ENCODE results near the gene PIWIL1. TPM values are rescaled to one million over a fixed set of nuclear protein-coding genes. Genes with fewer than 3 reads are reported as not detected.

The PIWIL1 gene
- total and polyA plus RNA-seq, 2 donors (not counting 1 experiment from before 2014, with no cell fraction given): not detected

GRCh38 chr12:130405332-130405731 is 67.6 kb downstream of the PIWIL1 start:
- H3K36me3 ChIP-seq (ENCODE audit: control insufficient read depth, insufficient read depth, low read length): no peaks in the 10 kb centered on the region
- H4K20me1 ChIP-seq (ENCODE audit: control insufficient read depth, extremely low read depth, insufficient read depth, low read length): no peaks in the 10 kb centered on the region
- H3K27me3 ChIP-seq (ENCODE audit: control insufficient read depth, insufficient read depth, low read length): no peaks in the 10 kb centered on the region
- H3K9ac ChIP-seq (ENCODE audit: insufficient read depth, low read length): no peak overlapping the region
- no peaks in the 10 kb centered on the region for H3K9me3 ChIP-seq (ENCODE audit: control insufficient read depth, insufficient read depth, low read depth, low read length)
- H3K4me1 ChIP-seq (ENCODE audit: control insufficient read depth, extremely low read depth, insufficient read depth, low read length): no peaks in the 10 kb centered on the region
- H3K79me2 ChIP-seq (ENCODE audit: control insufficient read depth, insufficient read depth, low read length): no peaks in the 10 kb centered on the region
- DNase-seq (ENCODE audit: low read depth in 2 of 2): no peak
- H3K4me2 ChIP-seq (ENCODE audit: extremely low read depth, insufficient read depth, low read length): no peak overlapping the region
- H3K27ac ChIP-seq (ENCODE audit: insufficient read depth, low read length): no peak overlapping the region
- H2AFZ ChIP-seq (ENCODE audit: low read length): no peak overlapping the region
- no peak for TF ChIP-seq EZH2 (IDR thresholded peaks at IDR 0.05; ENCODE audit: low read length, missing control alignments)
- no peak for TF ChIP-seq CTCF (conservative IDR thresholded peaks at IDR 0.05 in 1 of 2, IDR thresholded peaks at IDR 0.05 in 1 of 2; ENCODE audit: low read depth in 1 of 2, low read length in 2 of 2)
- H3K4me3 ChIP-seq (replicated peaks in 1 of 4; ENCODE audit: control extremely low read depth in 1 of 4, insufficient read depth in 1 of 4, low read depth in 3 of 4, low read length in 4 of 4): no peak overlapping the region

GRCh38 chr12:130412384-130412783 is 74.7 kb downstream of the PIWIL1 start:
- no peaks in the 10 kb centered on the region for H3K9me3 ChIP-seq (ENCODE audit: control insufficient read depth, insufficient read depth, low read depth, low read length)
- H3K4me1 ChIP-seq (ENCODE audit: control insufficient read depth, extremely low read depth, insufficient read depth, low read length): no peaks in the 10 kb centered on the region
- no peak for TF ChIP-seq CTCF (conservative IDR thresholded peaks at IDR 0.05 in 1 of 2, IDR thresholded peaks at IDR 0.05 in 1 of 2; ENCODE audit: low read depth in 1 of 2, low read length in 2 of 2)
- no peak for TF ChIP-seq EZH2 (IDR thresholded peaks at IDR 0.05; ENCODE audit: low read length, missing control alignments)

GRCh38 chr12:130413909-130414308 is 76.2 kb downstream of the PIWIL1 start:
- H3K4me1 ChIP-seq (ENCODE audit: control insufficient read depth, extremely low read depth, insufficient read depth, low read length): no peaks in the 10 kb centered on the region
- no peaks in the 10 kb centered on the region for H3K36me3 ChIP-seq (ENCODE audit: control insufficient read depth, insufficient read depth, low read length)
- no peak for TF ChIP-seq CTCF (conservative IDR thresholded peaks at IDR 0.05 in 1 of 2, IDR thresholded peaks at IDR 0.05 in 1 of 2; ENCODE audit: low read depth in 1 of 2, low read length in 2 of 2)
- no peak for TF ChIP-seq EZH2 (IDR thresholded peaks at IDR 0.05; ENCODE audit: low read length, missing control alignments)
- no peaks in the 10 kb centered on the region for H3K79me2 ChIP-seq (ENCODE audit: control insufficient read depth, insufficient read depth, low read length)
- no peak overlapping the region for H2AFZ ChIP-seq (ENCODE audit: low read length)
- no peak overlapping the region for H3K9ac ChIP-seq (ENCODE audit: insufficient read depth, low read length)
- H3K4me3 ChIP-seq (replicated peaks in 1 of 4; ENCODE audit: control extremely low read depth in 1 of 4, insufficient read depth in 1 of 4, low read depth in 3 of 4, low read length in 4 of 4): no peak overlapping the region
- no peaks in the 10 kb centered on the region for H4K20me1 ChIP-seq (ENCODE audit: control insufficient read depth, extremely low read depth, insufficient read depth, low read length)
- no peak overlapping the region for H3K4me2 ChIP-seq (ENCODE audit: extremely low read depth, insufficient read depth, low read length)
- H3K27ac ChIP-seq (ENCODE audit: insufficient read depth, low read length): no peak overlapping the region
- no peak for DNase-seq (ENCODE audit: low read depth in 2 of 2)
- H3K9me3 ChIP-seq (ENCODE audit: control insufficient read depth, insufficient read depth, low read depth, low read length): no peaks in the 10 kb centered on the region
- H3K27me3 ChIP-seq (ENCODE audit: control insufficient read depth, insufficient read depth, low read length): no peaks in the 10 kb centered on the region

More at GRCh38 chr12:130412384-130412783, 74.7 kb downstream of the PIWIL1 start:
- Histone ChIP-seq H3K9ac (ENCODE audit: insufficient read depth, low read length) (no peak overlapping the region), H3K36me3 (ENCODE audit: control insufficient read depth, insufficient read depth, low read length) (no peaks in the 10 kb centered on the region), H3K4me2 (ENCODE audit: extremely low read depth, insufficient read depth, low read length) (no peak overlapping the region), H3K4me3 (replicated peaks in 1 of 4; ENCODE audit: control extremely low read depth in 1 of 4, insufficient read depth in 1 of 4, low read depth in 3 of 4, low read length in 4 of 4) (no peak overlapping the region), H4K20me1 (ENCODE audit: control insufficient read depth, extremely low read depth, insufficient read depth, low read length) (no peaks in the 10 kb centered on the region), H3K27ac (ENCODE audit: insufficient read depth, low read length) (no peak overlapping the region), H2AFZ (ENCODE audit: low read length) (no peak overlapping the region), H3K79me2 (ENCODE audit: control insufficient read depth, insufficient read depth, low read length) (no peaks in the 10 kb centered on the region), H3K27me3 (ENCODE audit: control insufficient read depth, insufficient read depth, low read length) (no peaks in the 10 kb centered on the region)
- no peak for DNase-seq (ENCODE audit: low read depth in 2 of 2)

All from fibroblast of lung (primary cell).